HFF-Myc (cell line): ENCODE results near the gene SH3PXD2A.

ENCODE experiments used
- DNase-seq: peaks from one replicate; pipeline ENCODE4 v3.0.0-alpha.2; 2011; ENCODE audit warnings: low read depth; ENCODE audit errors: extremely low read depth
- H3K4me3 ChIP-seq: replicated peaks from 2 replicates; pipeline ENCODE4 v1.5.1; 2011; ENCODE audit warnings: low read depth, mild to moderate bottlenecking, control low read depth, low read length
- CTCF ChIP-seq: IDR thresholded peaks from 2 replicates; pipeline ENCODE4 v1.5.1; 2012; ENCODE audit warnings: mild to moderate bottlenecking, low read depth, low read length, control low read depth; ENCODE audit errors: missing control alignments

Gene SH3PXD2A

GRCh38 chr10:103894441-103894864 lies 39.1 kb upstream of the SH3PXD2A start:
- no peak overlapping the region for H3K4me3 ChIP-seq
- no peak for TF ChIP-seq CTCF
- no peak for DNase-seq

- no peak for TF ChIP-seq CTCF
- DNase-seq, result no peak
- H3K4me3 ChIP-seq, result no peak overlapping the region
Measured at GRCh38 chr10:103893817-103894216, 38.4 kb upstream of the SH3PXD2A start.

- DNase-seq, result no peak
- no peak for TF ChIP-seq CTCF
- H3K4me3 ChIP-seq, result no peak overlapping the region
Measured at GRCh38 chr10:103892181-103892580, 36.8 kb upstream of the SH3PXD2A start.

GRCh38 chr10:103890688-103891087 lies 35.3 kb upstream of the SH3PXD2A start:
- no peak for TF ChIP-seq CTCF
- no peak overlapping the region for H3K4me3 ChIP-seq
- DNase-seq, result no peak

- TF ChIP-seq CTCF, result no peak
- H3K4me3 ChIP-seq, result no peak overlapping the region
- DNase-seq, result no peak
Measured at GRCh38 chr10:103890194-103890658, 34.9 kb upstream of the SH3PXD2A start.

- DNase-seq, result no peak
Measured at GRCh38 chr10:103889121-103889720, 33.8 kb upstream of the SH3PXD2A start.

More at GRCh38 chr10:103889121-103889720, 33.8 kb upstream of the SH3PXD2A start:
- no peak for TF ChIP-seq CTCF
- H3K4me3 ChIP-seq, result no peak overlapping the region
